CD4-positive, alpha-beta T cell treated with Interleukin-6 for 4 hours (primary cell): ENCODE results near the gene PHLPP1.
"Not testable (repeated sequence)": the region's sequence is repeated elsewhere in the genome, so short reads cannot be mapped to it uniquely, and the experiment has no call there.

Source experiments
- DNase-seq: peaks from one replicate; pipeline ENCODE4 v3.0.0-alpha.2; 2020; ENCODE audit warnings: mixed read lengths

The PHLPP1 gene

GRCh38 chr18:62899534-62899933 lies 184.2 kb downstream of the PHLPP1 start:
- DNase-seq: no peak

GRCh38 chr18:62900132-62900883 lies 185.0 kb downstream of the PHLPP1 start:
- no peak for DNase-seq

- no peak for DNase-seq
Measured at GRCh38 chr18:62902776-62903175, 187.4 kb downstream of the PHLPP1 start.

GRCh38 chr18:62904396-62905285 lies 189.3 kb downstream of the PHLPP1 start:
- no peak for DNase-seq

GRCh38 chr18:62912885-62913284 lies 197.5 kb downstream of the PHLPP1 start:
- DNase-seq: no peak

GRCh38 chr18:62913824-62914223 lies 198.5 kb downstream of the PHLPP1 start:
- not testable (repeated sequence) for DNase-seq

GRCh38 chr18:62914871-62915392 lies 199.6 kb downstream of the PHLPP1 start:
- no peak for DNase-seq

GRCh38 chr18:62918361-62918760 lies 203.0 kb downstream of the PHLPP1 start:
- no peak for DNase-seq

GRCh38 chr18:62919109-62919838 lies 203.9 kb downstream of the PHLPP1 start:
- DNase-seq: no peak

- DNase-seq: no peak
Measured at GRCh38 chr18:62925031-62925688, 209.8 kb downstream of the PHLPP1 start.

GRCh38 chr18:62928326-62928725 lies 213.0 kb downstream of the PHLPP1 start:
- no peak for DNase-seq

- DNase-seq: no peak
Measured at GRCh38 chr18:62933261-62933887, 218.0 kb downstream of the PHLPP1 start.

GRCh38 chr18:62935994-62936393 lies 220.7 kb downstream of the PHLPP1 start:
- DNase-seq: no peak

GRCh38 chr18:62937065-62937464 lies 221.7 kb downstream of the PHLPP1 start:
- DNase-seq: no peak

GRCh38 chr18:62938006-62938405 lies 222.7 kb downstream of the PHLPP1 start:
- no peak for DNase-seq

GRCh38 chr18:62938487-62938886 lies 223.1 kb downstream of the PHLPP1 start:
- no peak for DNase-seq

GRCh38 chr18:62939433-62939832 lies 224.1 kb downstream of the PHLPP1 start:
- no peak for DNase-seq

GRCh38 chr18:62939926-62940325 lies 224.6 kb downstream of the PHLPP1 start:
- DNase-seq: no peak

- DNase-seq: no peak
Measured at GRCh38 chr18:62942578-62942977, 227.2 kb downstream of the PHLPP1 start.

- DNase-seq: no peak
Measured at GRCh38 chr18:62944454-62944853, 229.1 kb downstream of the PHLPP1 start.

GRCh38 chr18:62948788-62949187 lies 233.4 kb downstream of the PHLPP1 start:
- no peak for DNase-seq

GRCh38 chr18:62950246-62950645 lies 234.9 kb downstream of the PHLPP1 start:
- no peak for DNase-seq
